Occipital lobe (tissue), 2 donors: Measurements from ENCODE around the gene FXYD1. TPM values are rescaled to one million over a fixed set of nuclear protein-coding genes. Genes with fewer than 3 reads are reported as not detected.
"Not testable (repeated sequence)": the region's sequence is repeated elsewhere in the genome, so short reads cannot be mapped to it uniquely, and the experiment has no call there.

Experiments used
- DNase-seq: peaks from one replicate; lab custom pipeline; 2025; lab: John Stamatoyannopoulos, UW
- total RNA-seq: library from RNA; depleted of rRNA; stranded (reverse); fragments of >200 nt; gene quantifications from one replicate; pipeline ENCODE4 v1.2.3, GENCODE V29; 2014

The FXYD1 gene
- total RNA-seq, 1 donor from 2014 or later = not detected

- DNase-seq = no peak
Observed at GRCh38 chr19:35141837-35142605, 3.4 kb downstream of the FXYD1 start.

- peak; percentile 16 for DNase-seq
Observed at GRCh38 chr19:35142606-35143230, 4.1 kb downstream of the FXYD1 start.

GRCh38 chr19:35143231-35143715 is 4.6 kb downstream of the FXYD1 start, which contains the start of gene FXYD7:
FXYD7 (plus strand) TSS chr19:35143255; CDS start chr19:35143334, 79 bp downstream.
- peak; percentile 26 for DNase-seq

DNA sequence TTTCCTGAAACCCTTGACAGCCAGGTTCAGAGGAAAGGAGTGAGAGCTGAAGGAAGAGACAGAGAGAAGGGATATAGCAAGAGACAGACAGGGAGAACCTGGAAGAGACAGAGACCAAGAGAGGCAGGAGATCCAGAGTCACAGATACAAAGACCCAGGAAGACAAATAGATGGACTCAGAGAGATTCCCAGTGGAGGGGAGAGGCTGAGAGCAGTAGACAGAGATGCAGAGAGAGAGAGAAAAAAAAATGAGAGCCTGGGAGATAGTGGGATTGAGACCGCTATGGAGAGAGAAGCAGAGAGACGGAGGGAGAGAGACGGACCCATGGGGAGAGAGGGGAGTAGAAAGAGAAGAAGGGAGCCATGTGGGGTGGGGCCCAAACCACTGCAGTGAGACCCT is 5.2 kb downstream of the FXYD1 start:
- DNase-seq = no peak

- DNase-seq = no peak
Observed at GRCh38 chr19:35144259-35144599, 5.6 kb downstream of the FXYD1 start.

DNA sequence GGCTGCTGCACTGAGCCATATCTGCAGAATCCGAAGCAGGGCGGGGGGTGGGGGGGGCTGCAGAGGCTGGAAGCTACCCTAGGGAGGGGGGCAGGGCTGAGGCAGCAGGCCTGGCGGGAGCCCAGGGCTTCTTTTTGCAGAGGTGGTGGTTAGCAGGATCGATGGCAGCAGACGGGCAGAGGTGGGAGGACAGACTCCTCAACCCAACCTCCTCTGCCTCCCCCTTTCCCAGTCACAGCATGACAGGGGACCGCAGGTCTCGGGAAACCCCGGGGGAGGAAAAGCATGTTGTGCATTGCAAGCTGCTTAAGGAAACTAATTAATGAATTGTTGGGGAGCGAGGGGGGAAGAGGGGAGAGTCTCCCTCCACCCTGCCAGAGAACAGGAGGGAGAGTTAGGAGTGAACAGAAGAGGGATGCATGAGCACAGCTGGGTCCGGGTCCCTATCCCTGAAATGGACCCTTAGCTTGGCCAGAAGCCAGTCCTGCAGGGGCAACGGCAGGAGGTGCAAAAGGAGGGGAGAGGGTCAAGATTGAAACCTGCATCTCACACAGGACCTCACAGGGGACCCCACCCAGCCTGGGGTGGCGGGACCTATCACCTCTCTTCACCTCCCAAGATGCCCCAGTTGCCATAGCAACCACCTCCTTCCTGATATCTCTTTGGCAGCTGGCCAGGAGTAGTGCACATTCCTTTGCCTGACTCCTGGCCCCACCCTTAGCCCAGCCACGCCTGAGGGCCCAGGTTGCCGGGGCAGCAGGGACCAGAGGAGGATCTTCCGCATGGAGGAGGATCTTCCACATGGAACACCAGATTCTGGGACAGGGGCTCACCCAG is 6.2 kb downstream of the FXYD1 start:
- DNase-seq = peak; percentile 57

DNA sequence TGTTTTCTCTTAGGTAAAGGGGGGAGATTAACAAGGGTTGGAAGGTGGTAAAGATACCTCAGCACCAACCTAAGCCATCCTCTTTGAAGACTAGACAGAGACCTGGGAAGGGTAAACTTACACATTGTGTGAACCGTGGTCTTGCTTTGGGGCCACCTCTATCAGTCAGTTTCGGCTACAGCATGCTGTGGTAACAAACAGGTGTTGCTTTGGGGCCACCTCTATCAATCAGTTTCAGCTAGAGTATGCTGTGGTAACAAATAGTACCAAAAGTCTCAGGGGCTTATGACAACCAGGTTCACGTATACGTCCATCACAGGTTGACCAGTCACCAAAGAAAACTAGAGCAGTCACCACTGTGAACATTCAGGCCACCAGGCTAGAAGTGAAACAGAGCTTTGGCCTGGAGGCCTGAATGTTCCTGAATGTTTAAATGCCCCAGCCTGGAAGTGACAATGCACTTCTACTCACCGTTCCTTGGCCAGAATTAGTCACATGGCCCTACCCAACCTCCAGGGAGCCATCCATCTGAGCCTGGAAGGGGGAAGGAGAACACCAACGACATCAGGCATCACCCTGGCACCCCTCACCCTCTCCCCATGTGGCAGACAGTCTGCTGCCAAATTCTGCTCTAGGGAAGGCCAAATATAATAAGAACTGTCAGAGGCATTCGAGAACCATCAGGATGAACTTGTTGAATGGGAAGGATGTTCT is 8.3 kb downstream of the FXYD1 start:
- DNase-seq = no peak

DNA sequence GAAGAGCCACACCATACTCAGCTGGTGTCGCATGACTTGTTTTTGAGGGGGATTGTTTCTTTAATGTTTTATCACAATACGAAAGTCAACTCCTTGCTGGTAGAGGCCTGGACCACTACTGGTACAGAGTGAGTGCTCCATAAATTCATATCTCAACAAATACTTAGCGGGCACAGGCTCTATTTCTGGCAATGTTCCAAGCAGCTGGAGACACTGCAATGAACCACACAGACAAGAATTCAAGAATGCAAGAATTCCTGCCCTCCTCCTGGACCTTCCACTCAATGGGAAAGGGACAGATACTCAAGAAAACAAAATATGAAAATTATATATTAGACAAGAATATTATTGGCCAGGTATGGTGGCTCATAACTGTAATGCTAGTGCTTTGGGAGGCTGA is 10.8 kb downstream of the FXYD1 start:
- no peak for DNase-seq

DNA sequence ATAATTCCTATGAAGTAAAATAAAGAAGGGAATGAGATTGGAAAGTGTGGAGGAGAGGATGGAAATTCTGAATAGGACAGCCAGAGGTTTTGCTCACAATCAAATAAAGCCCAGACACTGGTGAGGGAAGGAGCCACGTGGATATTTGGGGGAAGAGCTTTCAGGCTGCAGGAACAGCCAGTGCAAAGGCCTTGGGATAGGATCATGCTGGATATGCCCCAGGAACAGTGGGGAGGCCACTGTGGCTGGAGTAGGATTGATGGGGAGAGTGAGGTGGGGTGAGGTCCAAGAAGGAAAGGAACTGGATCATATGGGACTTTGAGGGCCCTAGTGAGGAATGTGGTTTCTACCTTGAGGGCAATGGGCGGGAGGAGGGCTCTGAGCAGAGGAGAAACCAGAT is 11.8 kb downstream of the FXYD1 start:
- DNase-seq = no peak

DNA sequence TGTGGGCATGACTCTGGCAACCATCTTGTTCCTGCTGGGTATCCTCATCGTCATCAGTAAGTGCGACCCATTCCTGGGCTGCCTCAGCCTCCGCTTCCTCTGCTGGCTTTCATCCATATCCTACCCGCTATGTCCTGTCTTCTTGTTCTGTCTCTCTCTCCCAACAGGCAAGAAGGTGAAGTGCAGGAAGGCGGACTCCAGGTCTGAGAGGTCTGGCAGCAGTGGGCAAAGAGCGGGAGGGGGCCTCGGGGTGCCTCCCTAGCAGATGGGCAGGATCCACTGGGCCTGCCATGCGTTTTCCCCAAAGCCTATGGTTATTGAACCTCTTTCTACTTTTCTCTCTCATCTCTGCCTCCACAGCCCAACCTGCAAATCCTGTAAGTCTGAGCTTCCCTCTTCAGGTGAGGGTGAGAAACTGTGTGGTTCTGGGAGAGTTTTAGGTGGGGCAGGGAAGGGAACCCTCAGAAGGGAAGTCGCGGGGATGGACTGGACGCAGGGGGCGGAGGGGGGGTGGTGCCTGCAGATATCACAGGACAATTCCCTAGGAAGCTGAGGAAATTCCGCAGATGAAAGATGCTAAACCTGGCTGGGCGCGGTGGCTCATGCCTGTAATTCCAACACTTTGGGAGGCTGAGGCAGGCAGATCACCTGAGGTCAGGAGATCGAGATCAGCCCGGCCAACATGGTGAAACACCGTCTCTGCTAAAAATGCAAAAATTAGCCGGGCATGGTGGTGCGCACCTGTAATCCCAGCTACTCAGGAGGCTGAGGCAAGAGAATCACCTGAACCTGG is 12.8 kb downstream of the FXYD1 start:
- no peak for DNase-seq

- not testable (repeated sequence) for DNase-seq
Observed at GRCh38 chr19:35153129-35153522, 14.5 kb downstream of the FXYD1 start.

GRCh38 chr19:35153701-35154524 is 15.3 kb downstream of the FXYD1 start:
- DNase-seq = no peak

DNA sequence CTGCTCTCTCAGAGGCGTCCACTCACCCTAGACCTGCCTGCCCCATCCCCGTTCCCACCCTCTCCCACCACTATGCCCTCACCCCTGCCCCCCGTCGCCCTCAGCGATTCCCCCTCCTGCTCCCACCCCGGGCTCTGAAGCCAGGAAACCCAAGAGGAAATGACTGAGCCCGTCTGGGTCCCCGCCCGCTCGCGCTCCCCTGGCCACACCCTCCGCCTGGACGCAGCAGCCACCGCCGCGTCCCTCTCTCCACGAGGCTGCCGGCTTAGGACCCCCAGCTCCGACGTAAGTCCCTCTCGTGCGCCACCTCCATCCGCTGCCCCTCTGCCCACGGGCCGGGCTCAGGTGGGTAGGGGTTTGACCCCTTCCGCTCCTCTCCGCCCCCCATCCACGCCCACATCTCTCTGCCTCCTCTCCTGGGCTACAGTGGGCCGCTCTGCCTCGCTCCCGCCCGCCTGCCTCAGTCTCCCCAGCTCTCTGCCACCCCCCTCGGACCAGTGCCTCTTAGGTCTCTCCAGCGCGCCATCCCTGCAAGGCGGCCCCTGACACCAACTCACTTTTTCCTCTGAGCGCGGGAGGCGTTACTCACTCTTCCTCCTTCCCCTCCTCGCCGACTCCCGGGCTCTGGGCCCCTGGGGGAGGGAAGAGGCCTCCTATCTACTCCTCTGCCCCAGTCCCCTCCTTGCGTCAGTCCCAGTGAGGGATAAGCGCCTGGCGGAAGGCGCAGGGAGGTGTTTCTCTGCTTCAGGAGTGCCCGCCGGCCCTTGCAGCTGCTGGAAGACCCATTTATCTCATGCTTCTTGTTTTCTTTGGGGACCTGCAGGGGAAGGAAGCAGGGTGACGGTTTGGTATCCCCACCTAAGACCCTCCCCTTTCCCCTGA is 16.1 kb downstream of the FXYD1 start, which contains the start of gene FXYD5:
TSS of gene FXYD5 (plus strand) at position 211 of the 882 bp plus-strand sequence. CDS start 816 bp downstream, outside the sequence.
- no peak for DNase-seq

DNA sequence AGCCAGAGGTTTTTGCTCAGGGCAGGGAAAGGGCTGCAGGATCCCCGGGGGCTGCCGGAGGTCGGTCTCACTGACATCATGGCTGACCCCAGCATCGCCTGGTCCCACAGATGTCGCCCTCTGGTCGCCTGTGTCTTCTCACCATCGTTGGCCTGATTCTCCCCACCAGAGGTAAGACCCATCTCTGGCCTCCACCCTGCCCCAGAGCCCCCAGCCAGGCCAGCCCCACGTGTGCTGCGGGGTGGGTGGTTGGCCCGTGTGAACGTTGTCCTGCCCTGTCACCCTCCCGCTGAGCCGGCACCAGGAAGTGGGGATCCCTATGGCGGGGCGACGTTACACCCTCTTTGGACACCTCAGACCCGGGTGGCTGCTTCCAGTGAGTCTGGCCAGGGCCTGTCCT is 16.8 kb downstream of the FXYD1 start:
- DNase-seq = no peak

DNA sequence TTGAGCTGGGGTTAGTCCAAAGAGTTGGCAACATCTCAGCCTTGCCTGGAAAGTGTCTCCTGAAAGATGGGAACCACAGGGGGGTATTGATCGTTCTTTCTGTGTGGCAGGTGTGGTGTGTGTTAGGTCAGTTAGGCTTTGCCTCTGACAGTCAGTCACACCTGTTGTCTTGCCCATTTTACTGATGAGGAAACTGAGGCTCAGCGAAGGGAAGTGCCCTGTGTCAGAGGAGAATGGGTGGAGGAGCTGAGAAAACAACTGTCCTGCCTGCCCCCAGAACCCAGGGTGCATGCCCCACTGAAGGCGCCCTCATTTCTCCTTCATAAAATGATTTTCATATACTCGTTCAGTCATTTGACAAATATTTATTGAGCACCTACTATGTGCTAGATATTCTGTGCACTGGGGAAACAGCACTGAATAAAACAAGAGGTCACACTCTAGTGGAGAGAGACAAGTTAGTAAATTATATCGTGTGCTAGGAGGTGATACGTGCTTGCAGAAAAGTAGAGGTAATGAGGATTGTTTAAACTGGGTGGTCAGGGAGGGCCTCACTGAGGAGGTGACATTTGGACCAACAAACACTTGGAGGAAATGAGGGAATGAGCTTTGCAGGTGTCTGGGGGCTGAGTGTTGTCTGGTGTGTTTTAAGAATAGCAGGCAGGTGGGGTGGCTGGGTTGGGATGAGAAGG is 17.5 kb downstream of the FXYD1 start:
- DNase-seq = no peak

DNA sequence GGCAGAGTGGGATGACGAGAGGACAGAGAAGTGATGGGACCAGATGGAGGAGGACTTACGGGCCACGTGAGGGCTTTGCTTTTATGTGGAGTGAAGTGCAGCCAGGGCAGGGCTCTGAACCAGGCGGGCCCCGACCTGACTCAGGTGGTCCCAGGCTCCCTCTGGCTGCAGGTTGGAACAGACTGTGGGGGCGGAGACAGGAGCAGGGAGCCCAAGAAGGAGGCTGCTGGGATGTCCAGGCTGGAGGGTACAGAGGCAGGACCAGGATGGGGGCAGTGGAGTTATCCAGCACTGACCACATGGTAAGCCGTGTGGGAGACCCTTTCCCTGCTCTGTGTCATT is 18.0 kb downstream of the FXYD1 start:
- DNase-seq = no peak

GRCh38 chr19:35157431-35157830 is 18.8 kb downstream of the FXYD1 start:
- DNase-seq = no peak

GRCh38 chr19:35159606-35160005 is 21.0 kb downstream of the FXYD1 start:
- no peak for DNase-seq
